ENCODE measurements around the gene STMND1.

The STMND1 gene

DNA sequence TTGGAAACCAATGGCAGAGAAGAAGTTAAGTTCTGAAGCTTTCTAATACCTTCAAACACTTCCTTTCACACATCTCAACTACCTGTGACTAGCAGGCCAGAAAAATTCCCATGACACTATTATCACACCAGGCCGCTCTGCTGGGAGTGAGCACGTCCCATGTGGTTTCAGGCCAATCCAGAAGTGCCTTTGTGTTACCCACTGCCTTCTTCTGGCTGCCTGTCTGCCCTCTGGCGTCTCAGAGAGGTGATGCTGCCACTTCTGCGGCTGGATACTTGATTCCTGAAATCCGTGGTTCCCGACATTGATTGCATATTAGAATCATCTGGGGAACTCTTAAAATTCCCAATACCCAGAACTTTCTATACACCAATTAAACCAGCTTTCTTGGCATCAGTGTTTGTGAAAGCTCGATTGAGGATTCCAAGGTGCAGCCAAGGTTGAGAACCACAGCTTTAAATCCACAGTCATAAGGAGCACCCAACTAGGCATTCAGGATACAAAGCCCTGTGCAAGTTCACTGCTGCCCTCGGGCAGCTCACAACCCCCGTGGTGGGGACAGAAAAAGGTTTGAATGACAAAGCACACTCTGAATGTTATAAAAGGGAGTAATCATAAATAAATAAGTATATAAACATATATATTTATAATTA is 65.6 kb downstream of the STMND1 start:
- DNase-seq, result no peak

DNA sequence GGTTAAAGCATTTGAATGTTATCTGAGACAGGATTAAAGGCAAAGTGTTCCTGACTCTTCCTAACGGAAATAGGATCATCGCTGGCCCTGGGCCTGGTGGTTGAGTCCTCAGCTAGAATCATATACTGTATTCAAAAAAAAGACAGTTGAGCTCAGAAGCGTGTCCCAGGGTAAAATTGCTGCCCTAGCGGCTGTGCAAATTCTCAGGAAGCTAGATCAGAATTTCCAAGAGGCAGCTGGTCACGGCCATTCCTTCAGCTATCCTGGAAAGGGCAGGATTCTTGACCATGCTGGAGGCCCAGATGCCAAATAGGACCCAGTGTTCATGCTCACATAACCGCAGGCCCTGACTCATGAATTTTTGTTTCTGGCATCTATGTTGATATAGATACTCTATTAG is 67.4 kb downstream of the STMND1 start:
- no peak for DNase-seq

DNA sequence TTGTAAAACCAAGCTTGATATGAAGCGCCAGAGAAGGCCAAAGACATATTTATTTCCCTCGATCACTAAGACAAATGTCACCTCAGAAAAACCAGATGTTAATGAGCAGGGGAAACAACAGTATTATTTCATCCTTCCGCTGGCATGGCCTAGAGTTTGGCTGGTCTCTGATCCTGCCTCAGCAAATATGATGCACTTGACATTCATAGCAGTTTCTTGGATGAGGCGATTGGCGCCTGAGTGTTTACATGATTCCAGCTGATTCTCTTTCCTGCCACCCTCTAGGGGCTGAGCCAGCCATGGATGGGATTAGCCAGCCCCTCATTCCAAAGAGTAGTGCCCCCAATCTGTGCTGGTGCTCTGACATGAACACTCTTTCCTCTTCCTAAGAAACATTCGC is 67.9 kb downstream of the STMND1 start:
- no peak for DNase-seq

DNA sequence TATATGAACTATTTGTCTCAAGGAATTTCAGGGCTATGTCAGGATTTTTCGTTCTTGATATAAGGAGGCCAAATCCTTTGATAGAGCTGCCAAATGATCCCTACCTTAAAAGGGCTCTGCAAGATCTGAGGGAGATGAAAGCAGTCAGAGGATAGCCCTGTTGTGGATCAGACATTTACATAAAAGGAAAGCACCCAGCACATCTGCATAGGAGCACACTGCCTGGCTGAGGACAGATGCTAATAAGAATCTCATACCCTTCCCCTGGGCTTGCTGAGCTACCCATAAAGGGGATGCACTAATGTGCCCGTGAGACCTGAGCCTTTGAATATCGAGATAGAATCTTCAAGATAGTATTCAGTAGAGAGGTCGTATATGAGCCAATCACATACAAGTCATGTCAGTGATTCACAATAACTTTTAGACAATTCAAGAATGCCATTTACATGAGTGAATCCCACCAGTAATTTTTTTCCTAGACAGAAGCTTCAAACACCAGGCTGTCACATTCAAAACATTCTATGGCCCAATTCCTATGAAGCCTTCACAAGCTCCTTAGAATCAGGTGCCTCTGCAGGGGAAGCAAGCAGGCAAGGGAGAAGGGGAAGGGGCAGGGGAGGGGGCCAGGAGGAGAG is 71.1 kb downstream of the STMND1 start:
- DNase-seq, result no peak

DNA sequence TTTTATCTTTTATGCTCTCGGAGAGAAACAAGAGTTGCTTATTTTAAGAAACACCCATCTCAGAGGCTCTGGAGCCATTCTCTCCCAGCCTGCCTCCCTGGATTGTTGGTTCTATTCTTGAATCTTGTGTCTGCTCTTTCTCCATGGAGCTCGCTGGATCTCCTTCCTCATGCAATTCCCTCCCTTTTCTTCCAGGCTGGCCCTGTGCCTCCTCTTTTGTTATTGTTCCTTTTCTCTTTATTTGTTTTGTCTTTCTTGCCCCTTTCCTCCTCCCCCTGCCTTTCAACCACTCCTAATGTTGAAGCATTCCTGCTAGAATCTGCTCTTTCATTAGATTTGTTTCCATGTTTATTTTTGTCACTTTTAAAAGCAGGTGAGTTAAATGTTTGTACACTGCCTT is 76.5 kb downstream of the STMND1 start:
- no peak for DNase-seq

DNA sequence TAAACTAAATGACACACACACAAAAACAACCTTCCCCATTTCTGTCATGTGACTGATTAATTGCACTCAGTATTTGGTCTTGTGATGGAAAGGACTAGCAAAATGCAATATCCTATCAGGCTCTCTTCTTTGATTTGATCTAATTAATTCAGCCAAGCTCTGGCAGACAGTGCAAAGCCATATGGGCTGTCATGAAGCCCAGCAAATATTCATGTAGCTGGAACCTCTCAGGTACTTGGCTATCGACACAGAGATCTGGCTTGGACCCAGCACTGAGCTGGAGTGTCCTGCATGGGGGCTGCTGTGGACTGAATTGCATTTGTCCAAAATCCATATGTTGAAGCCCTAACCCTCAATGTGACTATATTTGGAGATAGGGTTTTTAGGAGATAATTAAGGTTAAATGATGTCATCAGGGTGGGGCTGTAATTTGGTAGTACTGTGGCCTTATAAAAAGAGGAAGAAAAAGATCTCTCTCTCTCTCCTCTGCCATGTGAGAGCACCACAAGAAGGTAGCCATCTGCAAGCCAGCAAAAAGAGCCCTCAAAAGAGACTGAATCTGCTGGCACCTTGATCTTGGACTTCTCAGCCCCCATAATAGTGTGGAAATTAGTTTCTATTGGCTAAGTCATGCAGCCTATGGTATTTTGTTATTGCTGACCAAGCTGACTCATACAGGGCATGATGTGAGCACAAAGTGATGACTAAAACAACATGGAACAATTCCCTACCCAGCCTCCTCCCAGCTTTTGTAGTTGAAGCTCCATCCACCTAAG is 77.1 kb downstream of the STMND1 start:
- no peak for DNase-seq

DNA sequence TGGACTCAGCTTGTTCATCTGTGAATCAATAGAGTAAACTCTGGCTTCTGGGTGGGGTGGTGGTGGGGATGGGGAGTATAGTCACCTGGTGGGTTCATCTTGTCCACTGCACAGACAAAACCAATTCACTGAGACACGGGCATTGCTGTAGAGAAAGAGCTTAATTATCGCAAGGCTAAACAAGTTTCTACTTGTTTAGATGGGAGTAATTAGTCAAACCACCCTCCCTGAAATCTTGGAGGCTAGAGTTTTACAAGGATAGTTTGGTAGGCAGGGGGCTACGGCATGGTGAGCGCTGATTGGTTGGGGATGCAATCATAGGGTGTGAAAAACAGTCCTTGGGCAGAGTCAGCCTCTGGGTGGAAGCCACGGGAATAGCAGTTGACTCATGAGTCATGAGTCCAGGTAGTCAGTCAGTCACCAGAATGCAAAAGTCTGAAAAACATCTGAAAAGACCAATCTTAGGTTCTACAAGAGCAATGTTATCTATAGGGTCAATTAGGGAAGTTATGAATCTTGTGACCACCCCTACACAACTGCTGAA is 77.8 kb downstream of the STMND1 start:
- DNase-seq, result no peak
